AG09309 (cell line): ENCODE data around the gene PTPRN2.

Experiments
- DNase-seq: peaks from one replicate; pipeline ENCODE4 v3.0.0-alpha.2; 2010; ENCODE audit warnings: low read depth
- H3K4me3 ChIP-seq: 2 replicates; pipeline ENCODE4 v1.5.1; 2011; ENCODE audit warnings: mild to moderate bottlenecking, low read depth, low read length, moderate library complexity; ENCODE audit not compliant: control insufficient read depth
- CTCF ChIP-seq: IDR thresholded peaks from 2 replicates; pipeline ENCODE4 v1.5.1; 2011; ENCODE audit warnings: mild to moderate bottlenecking, low read depth, low read length, inconsistent platforms; ENCODE audit not compliant: insufficient read depth, control insufficient read depth; ENCODE audit errors: missing control alignments

Gene PTPRN2

GRCh38 chr7:158030071-158030470, 557.6 kb downstream of the PTPRN2 start:
- no peak for DNase-seq
- no peak overlapping the region for H3K4me3 ChIP-seq
- TF ChIP-seq CTCF, result no peak

DNA sequence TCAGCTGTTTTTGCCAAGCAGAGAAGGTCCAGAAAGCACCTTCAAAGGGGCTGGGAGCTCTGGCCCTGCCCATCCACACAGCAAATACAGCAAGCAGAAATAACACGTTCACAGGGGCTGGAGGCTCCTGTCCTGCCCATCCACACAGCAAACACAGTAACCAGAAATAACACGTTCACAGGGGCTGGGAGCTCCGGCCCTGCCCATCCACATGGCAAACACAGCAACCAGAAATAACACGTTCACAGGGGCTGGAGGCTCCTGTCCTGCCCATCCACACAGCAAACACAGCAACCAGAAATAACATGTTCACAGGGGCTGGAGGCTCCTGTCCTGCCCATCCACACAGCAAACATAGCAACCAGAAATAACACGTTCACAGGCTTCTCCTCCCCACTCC, 558.1 kb downstream of the PTPRN2 start:
- no peak for DNase-seq
- no peak overlapping the region for H3K4me3 ChIP-seq
- no peak for TF ChIP-seq CTCF

- TF ChIP-seq CTCF, result no peak
- DNase-seq, result no peak
Measured at GRCh38 chr7:158028971-158029370, 558.7 kb downstream of the PTPRN2 start.

GRCh38 chr7:158028290-158028941, 559.2 kb downstream of the PTPRN2 start:
- no peak for TF ChIP-seq CTCF
- no peak overlapping the region for H3K4me3 ChIP-seq
- no peak for DNase-seq

More at GRCh38 chr7:158028971-158029370, 558.7 kb downstream of the PTPRN2 start:
- H3K4me3 ChIP-seq, result no peak overlapping the region

DNA sequence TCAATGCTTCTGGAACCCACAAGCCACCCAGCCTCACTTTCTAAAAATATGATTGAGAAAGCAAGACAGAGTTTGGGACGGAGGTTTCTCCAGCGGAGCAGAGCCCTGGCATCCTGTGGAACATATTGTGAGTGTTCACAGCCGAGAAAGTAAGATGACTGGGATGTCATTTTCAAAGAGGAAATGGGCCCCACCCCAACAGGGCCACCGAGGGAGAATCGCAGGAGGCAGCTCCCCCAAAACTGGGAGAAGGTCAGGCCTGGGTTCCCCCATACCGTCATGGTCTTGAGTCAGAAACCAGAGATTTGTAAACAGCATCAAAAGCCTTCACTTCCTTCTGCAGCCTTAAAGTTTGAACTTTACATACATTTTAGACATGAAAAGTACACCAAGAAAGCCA, 560.0 kb downstream of the PTPRN2 start:
- TF ChIP-seq CTCF, result no peak
- no peak overlapping the region for H3K4me3 ChIP-seq
- DNase-seq, result no peak

DNA sequence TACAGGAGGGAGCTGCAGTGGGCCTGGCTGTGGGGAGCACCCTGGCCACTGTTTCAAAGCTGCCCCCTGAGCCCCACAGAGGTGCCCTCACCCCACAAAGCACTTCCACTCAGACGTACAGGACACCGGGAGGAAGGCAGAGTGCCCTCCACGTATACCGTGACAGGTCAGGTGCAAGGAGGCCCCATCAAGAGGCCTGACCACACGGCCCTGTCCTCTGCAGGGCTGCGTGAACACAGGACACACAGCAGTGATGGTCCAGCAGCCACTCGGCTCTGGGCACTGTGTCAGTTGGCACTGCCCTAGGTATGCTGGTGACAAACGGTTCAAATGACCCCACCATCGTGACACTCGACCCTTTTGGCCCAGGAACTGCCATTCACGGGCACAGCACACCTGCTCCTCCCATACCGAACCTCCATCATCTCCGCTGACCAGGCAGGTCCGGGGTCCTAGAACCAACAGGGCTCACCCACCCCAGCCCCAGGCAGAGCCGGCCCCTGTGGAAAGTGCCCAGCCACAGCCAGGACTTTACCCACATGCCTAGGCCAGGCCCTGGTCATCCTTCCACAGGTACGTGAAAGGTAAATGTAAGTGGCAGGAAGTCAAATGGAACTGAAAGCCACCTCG, 560.9 kb downstream of the PTPRN2 start:
- no peak for TF ChIP-seq CTCF
- DNase-seq, result no peak
- H3K4me3 ChIP-seq, result no peak overlapping the region
